GM18508 (cell line): ENCODE results near the gene DPPA3.
"Not testable (repeated sequence)": the region's sequence is repeated elsewhere in the genome, so short reads cannot be mapped to it uniquely, and the experiment has no call there.

Experiments
- ATAC-seq: cut with Tn5 transposase; IDR thresholded peaks from one replicate; pipeline ENCODE4 v1.9.1; 2021; ENCODE audit warnings: moderate number of reproducible peaks; ENCODE audit not compliant: insufficient read depth, unreplicated experiment

The DPPA3 gene

DNA sequence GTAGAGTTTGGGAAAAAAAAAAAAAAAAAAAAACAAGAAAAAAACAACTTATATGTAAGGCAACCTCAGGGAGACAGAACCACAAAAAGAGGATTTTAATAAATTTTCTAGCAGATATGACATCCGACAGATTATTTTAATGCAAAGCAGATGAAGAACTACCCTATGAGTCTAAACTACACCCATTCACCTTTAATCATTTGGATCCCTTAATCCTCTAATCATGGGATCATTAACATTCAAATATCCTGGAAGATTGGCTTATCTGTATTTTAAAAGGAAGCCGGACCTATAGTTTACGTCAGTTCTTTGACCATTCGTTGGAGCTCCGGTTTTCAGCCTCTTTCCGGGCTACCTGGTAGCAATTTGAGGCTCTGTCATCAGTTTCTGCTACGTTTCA, at the start of gene DPPA3:
Gene DPPA3 (plus strand): TSS at position 301 of the 400 bp plus-strand sequence. CDS start 138 bp downstream, outside the sequence.
- no peak for ATAC-seq

DNA sequence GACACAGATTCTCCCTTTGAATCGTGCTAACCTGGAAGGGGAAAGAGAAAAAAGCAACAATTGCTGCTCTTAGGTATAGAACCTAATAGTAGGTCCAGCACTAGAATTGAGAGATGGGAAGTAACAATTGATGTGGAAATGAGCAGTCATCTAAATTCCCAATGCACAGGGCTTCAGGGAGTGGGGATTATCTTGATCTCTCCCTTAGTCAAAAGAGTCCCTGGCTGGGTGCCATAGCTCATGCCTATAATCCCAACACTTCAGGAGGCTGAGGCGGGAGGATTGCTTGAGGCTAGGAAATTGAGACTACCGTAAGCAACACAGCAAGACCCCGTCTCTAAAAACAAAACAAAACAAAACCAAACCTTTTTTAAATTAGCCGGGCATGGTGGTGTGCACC, 49.5 kb upstream of the DPPA3 start:
- no peak for ATAC-seq

DNA sequence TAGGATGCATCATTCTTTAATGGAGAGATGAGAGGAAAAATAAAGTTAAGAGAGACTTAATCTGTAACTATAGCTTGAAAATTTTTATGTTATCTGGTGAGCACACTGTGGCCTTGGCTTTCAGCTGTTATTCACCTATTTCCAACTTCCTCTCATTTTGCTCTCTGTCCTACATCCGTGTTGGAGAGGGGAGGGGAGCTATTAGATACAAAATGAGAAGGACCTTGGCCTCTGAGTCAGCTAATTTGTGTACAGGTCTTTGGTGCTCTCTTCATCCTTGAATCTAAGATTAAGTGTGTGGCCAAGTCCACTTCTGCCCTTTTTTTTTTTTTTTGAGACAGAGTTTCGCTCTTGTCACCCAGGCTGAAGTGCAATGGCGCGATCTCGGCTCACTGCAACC, 44.6 kb upstream of the DPPA3 start:
- no peak for ATAC-seq

GRCh38 chr12:7667125-7667524, 44.1 kb upstream of the DPPA3 start:
- ATAC-seq, result no peak

DNA sequence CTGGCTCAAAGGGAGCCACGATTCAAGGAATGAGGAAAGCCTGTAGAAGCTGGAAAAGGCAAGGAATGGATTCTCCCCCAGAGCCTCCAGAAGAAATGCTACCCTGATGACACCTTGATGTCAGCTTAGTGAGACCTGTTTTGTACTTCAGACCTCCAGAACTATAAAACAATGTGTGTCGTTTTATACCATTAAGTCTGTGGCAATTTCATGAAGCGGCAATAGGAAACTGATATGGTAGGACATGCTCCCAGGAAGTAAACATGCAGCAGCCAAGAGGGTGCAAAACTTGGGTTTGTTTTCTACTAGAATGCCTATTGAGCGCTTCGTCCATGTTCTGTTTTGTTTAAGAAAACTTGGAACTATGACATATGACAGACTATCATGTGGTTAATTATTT, 43.1 kb upstream of the DPPA3 start:
- ATAC-seq, result no peak

DNA sequence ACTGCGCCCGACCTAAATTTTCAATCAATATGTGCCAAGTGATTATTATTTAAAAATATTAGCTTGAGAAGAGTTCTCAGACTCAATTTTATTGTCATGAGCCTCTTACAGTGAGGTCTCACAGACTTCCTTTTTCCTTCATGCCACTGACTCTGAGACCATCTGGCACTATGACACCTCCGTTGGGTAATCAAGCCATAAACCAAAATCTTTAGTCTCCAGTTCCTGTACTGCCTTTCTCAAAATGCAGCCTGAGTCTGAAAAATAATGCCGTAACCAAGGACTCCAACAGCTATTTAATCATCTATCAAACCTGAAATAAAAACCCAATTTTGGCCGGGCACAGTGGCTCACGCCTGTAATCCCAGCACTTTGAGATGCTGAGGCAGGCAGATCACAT, 35.8 kb upstream of the DPPA3 start:
- not testable (repeated sequence) for ATAC-seq

DNA sequence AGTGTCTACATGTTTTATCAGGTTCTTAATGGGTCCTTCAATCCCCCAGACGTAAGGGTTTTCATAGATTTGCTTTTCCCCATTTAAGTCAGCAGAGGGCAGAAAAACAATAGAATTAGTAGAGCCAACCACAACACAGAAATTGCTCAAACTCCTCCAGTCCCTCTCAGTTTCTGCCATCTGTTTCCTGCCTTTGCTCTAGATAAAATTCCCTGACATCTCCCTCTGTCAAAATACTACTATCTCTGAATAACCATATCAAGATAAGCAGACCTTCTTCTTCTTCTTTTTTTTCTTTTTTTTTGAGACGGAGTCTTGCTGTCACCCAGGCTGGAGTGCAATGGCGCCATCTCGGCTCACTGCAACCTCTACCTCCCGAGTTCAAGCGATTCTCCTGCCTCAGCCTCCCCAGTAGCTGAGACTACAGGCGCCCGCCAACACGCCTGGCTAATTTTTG, 33.8 kb upstream of the DPPA3 start:
- not testable (repeated sequence) for ATAC-seq

GRCh38 chr12:7678744-7679143, 32.5 kb upstream of the DPPA3 start:
- no peak for ATAC-seq

DNA sequence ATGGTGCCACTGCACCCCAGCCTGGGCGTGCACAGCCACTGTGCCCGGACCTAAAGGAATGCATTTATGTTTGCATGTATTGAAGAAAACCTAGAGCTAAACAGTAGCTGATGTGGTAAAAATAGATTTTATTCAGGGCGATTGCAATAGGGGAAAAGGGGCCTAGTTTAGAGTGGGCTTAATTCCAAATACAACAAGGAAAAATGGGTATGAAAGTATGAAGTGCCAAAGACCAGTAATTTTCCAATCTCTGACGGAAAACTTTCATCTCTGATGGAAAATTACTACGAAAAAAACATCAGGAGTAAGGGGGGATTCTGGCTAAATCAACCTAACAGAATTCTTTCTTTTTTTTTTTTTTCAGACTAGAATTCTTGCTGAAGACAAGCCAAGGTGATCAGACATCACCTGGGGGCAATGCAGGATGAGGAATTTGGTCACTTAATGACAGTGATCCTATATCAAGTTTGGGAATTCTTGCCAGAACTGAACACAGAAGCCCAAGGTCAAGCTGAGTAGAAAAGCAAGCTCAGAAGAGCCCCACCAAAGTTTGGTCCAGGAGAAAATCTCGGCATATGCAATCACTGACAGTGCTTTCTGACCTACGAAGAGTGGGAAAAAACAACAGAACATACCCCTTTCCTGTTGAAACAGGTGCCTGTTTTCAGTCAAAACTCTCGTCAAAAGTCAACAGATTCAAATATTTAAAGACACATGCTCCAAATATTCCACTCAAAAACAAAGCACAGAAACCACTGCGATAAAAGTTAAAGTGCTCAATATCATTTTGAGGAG, 31.8 kb upstream of the DPPA3 start:
- no peak for ATAC-seq

DNA sequence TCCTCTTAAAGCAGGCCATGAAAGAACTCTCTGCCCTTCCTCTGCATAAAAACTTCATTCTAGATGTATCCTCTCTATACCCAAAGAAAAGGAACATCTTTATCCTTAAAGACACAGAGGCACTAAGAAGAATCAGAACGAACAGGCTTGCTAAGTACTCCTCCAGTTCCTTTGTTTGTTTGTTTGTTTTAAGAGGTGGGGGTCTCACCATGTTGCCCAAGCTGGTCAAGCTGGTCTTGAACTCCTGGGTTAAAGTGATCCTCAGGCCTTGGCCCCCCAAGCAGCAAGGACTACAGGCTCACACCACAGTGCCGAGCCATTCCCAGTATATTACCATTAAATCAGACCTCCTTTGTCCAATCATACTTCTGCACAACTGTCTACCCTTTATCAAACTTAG, 29.7 kb upstream of the DPPA3 start:
- no peak for ATAC-seq

- no peak for ATAC-seq
Observed at GRCh38 chr12:7693793-7694192, 17.4 kb upstream of the DPPA3 start.

- ATAC-seq, result no peak
Observed at GRCh38 chr12:7694556-7695236, 16.5 kb upstream of the DPPA3 start.

DNA sequence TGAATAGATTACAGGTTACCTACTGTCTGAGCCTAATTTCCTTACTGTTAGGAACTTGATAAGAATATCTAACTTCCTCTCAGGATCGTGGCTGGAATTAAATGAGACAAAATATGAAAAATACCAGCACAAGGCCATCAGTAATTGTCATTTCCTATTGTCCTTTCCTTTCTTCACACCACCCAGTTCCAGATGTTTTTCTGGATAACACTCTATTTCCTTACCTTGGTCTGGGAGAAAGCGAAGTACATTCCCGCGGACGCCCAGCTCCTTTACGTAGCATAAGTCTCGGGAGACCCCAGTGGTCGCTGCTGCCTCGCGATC, 16.0 kb upstream of the DPPA3 start:
- ATAC-seq, result no peak

DNA sequence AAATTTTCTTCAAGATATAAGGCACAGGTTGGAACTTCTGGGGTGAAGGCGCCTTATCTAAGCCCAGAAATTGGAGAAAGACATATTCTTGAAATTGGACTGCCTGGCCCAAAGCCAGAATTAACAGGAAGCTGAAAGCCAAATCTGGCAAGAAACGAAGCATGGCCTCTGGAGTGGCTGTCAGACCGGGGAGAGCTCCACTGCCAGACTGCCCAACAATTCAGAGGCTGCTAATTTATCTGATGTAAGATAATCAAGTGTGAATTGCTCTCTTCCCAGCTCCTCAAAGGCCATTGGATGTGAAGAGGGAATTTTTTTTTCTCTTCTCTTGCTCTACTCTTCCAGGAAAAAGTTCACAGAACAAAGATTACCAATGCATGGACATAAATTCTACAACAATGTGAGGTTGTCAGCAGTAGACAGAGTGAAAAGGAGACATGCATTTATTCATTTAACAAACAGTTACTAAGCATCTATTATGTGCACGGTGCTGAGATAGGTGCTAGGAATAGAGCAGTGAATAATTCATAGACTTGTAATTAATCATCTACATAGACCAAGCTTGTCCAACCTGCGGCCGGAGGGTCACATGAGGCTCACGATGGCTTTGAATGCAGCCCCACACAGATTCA, 15.6 kb upstream of the DPPA3 start, which contains the start of gene GDF3:
Gene GDF3 (minus strand): TSS at position 210 of the 632 bp plus-strand sequence. CDS start 47 bp downstream, at position 163.
- no peak for ATAC-seq

GRCh38 chr12:7705846-7706245, 5.4 kb upstream of the DPPA3 start:
- no peak for ATAC-seq

GRCh38 chr12:7709969-7710675, 1.1 kb upstream of the DPPA3 start:
- ATAC-seq, result no peak

DNA sequence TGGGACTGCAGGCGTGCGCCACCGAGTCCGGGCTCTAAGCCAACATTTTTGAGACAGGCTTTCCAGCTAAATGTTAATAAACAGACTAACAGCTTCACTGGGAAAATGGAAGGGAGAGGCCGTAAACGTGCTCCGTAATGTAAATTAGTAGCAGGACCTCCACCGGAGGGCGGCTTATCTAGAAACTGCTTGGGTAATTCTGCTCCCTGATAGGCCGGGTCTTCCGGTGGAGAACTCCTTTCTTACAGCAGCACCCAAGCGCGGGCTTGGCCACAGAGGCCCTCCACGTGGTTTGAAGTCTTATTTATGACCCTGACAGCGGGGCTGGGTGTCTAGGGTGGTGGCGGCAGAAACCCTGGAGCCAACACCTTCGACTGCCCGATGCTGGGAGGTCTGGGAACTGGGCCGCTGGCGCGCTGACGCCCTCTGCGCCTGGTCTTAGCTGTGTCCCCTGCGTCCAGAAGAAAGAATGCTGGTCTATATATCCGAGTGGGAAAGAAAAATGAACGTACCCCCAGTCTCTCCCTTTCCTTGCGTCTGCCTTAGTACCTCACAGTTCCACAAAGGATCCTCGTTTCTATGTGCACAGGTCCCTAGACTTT, 1.7 kb downstream of the DPPA3 start:
- ATAC-seq, result no peak

GRCh38 chr12:7716381-7716780, 5.1 kb downstream of the DPPA3 start:
- no peak for ATAC-seq

DNA sequence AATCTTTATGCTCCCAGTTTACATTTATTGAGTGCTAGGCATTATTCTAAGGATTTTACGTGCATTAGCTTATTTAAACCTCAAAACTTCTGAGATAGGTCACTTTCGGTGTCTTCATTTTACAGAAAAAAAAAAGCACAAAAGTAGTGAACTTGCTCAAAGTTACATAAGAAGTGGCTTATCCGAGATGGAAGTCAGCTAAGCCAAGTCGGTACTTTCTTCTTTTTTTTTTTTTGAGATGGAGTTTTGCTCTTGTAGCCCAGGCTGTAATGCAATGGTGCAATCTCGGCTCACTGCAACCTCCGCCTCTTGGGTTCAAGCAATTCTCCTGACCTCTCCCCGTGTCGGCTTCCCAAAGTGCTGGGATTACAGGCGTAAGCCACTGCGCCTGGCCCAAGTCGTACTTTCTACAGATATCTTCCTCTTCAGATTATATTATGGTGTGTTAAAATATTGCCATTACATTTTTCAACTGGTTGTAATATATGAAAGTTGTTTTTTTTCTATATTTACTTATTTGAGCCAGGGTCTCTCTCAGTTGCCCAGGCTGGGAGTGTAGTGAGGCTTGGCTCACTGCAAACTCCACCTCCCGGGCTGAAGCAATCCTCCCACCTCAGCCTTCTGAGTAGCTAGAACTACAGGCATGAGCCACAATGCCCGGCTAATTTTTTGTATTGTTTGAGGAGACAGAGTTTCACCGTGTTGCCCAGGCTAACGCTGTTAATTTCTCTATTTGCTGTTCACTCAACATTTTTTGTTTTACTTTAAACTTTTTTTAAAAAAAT, 8.9 kb downstream of the DPPA3 start:
- ATAC-seq, result no peak

DNA sequence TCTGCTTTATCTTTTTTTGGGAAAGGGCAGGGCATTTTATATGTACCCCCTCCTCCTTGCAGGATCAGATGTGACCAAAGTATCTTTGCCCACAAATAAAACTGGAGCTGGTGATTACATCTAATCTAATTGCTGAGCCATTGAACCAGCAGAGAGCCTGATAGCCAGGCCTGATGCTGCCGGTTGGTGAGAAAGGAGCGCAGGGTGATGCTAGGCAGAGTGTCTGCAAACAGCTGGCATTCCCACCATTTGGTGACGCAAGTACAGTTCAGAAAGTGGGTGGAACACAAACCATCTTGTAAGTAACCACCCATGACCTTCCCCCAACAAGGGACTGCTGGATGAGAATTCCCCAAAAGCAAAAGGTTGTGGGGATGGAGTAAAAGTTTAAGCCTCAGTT, 12.7 kb downstream of the DPPA3 start:
- no peak for ATAC-seq
